Activated T-cell treated with anti-CD3 and anti-CD28 coated beads for 24 hours (primary cell): ENCODE data around the gene PPOX.
A peak's percentile ranks its signal among the peaks of the same experiment; 100 is the strongest.

Experiments used
- DNase-seq: peaks from one replicate; pipeline ENCODE4 v3.0.0-alpha.2; 2020; ENCODE audit warnings: low read depth

Gene PPOX

GRCh38 chr1:161176468-161177111 lies 10.4 kb downstream of the PPOX start:
- no peak for DNase-seq

GRCh38 chr1:161177112-161177935 lies 11.1 kb downstream of the PPOX start, which contains the start of gene B4GALT3:
B4GALT3 (minus strand) TSS chr1:161177507; CDS start chr1:161176060, 1,447 bp downstream.
- peak; percentile 94 for DNase-seq

GRCh38 chr1:161177936-161178244 lies 11.7 kb downstream of the PPOX start:
- no peak for DNase-seq

GRCh38 chr1:161179698-161180097 lies 13.5 kb downstream of the PPOX start:
- DNase-seq: no peak

GRCh38 chr1:161180639-161181038 lies 14.4 kb downstream of the PPOX start:
- no peak for DNase-seq

- DNase-seq: peak; percentile 62
Measured at GRCh38 chr1:161182214-161182613, 16.0 kb downstream of the PPOX start.

- peak; percentile 61 for DNase-seq
Measured at GRCh38 chr1:161185282-161185682, 19.1 kb downstream of the PPOX start.

GRCh38 chr1:161185732-161186311 lies 19.6 kb downstream of the PPOX start:
- no peak for DNase-seq

GRCh38 chr1:161187311-161187710 lies 21.1 kb downstream of the PPOX start:
- no peak for DNase-seq

- no peak for DNase-seq
Measured at GRCh38 chr1:161188381-161188780, 22.2 kb downstream of the PPOX start.

GRCh38 chr1:161189036-161189435 lies 22.8 kb downstream of the PPOX start:
- no peak for DNase-seq

GRCh38 chr1:161190962-161191521 lies 24.8 kb downstream of the PPOX start:
- DNase-seq: no peak

- no peak for DNase-seq
Measured at GRCh38 chr1:161191971-161192370, 25.7 kb downstream of the PPOX start.

- peak; percentile 57 for DNase-seq
Measured at GRCh38 chr1:161192476-161193465, 26.5 kb downstream of the PPOX start.

GRCh38 chr1:161193561-161194235 lies 27.5 kb downstream of the PPOX start:
- no peak for DNase-seq

GRCh38 chr1:161195171-161195570 lies 28.9 kb downstream of the PPOX start:
- DNase-seq: no peak

- no peak for DNase-seq
Measured at GRCh38 chr1:161196111-161196510, 29.9 kb downstream of the PPOX start.

- no peak for DNase-seq
Measured at GRCh38 chr1:161196521-161197451, 30.6 kb downstream of the PPOX start.

GRCh38 chr1:161197560-161198193 lies 31.5 kb downstream of the PPOX start:
- no peak for DNase-seq
